Omental fat pad (tissue), 4 donors: ENCODE data around the gene BAIAP2. TPM values are rescaled to one million over a fixed set of nuclear protein-coding genes. Genes with fewer than 3 reads are reported as not detected.

Source experiments
- ATAC-seq: fragments of 150-250 bp; one replicate; pipeline ENCODE4 v1.9.1; 2016; ENCODE audit warnings: mild to moderate bottlenecking, moderate library complexity; ENCODE audit not compliant: low FRiP score
- DNase-seq: peaks from one replicate; pipeline ENCODE4 v3.0.0-alpha.2; 2019; ENCODE audit warnings: low spot score
- CTCF ChIP-seq, 3 donors: fragments of 450-650 bp; IDR thresholded peaks; one replicate each; pipeline ENCODE4 v1.5.1; 2016 to 2017; ENCODE audit warnings: antibody characterized with exemption in 3 of 3, mild to moderate bottlenecking in 3 of 3, moderate library complexity in 2 of 3
- total RNA-seq, 4 donors: library from RNA; depleted of rRNA; stranded (reverse); fragments of >200 nt; gene quantifications; one replicate each; pipeline ENCODE4 v1.1.0, GENCODE V29; 2016

The BAIAP2 gene
- total RNA-seq, 4 donors from 2014 or later, result 15.9 to 50.2 (median 36.4) TPM

GRCh38 chr17:81154961-81155360, 120.0 kb downstream of the BAIAP2 start:
- ATAC-seq (no peak), DNase-seq (no peak)
- no peak for TF ChIP-seq CTCF (IDR thresholded peaks at IDR 0.05)

DNA sequence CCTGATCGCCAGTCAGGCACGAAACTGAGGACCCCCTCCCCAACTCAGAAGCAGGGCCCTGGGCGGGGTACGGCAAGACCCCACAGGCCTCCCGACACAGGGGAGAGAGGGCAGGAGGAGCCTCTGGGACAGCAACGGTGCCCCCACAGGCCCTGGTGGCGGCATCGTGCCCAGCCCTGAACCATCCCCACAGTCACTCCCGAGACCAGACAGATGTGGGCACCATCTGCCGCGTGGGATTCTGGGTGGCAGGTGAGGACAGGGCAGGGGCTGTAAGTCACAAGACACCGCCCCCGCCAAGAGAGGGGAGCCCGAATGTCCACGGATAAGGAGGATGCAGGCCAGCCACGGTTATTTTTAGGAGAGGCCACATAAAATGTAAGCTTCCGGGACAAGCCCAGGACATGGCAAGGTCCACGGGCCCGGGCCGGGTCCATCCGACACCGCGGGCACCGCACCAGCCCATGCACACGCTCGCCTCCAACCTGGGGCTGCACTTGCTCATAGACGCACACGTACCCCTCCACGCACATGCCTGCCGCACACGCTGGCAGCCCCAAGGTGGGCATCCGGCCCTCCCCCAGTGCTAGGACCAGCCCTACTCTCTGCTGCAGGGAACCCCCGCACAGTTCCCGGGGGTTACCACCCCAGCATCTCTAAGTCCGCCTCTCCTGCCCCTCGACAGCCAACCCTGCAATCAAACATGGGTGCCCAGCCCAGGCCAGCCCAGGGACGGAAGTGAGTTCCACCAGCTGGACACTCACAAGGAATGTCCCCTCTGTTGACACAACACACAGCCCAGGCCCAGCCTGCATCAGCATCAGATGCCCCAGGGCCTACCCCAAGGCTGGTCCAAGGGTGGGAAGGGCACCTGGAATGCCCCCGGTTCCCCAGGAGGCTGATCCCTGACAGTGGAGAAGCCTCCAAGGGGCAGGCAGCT, 122.2 kb downstream of the BAIAP2 start:
- DNase-seq (no peak), ATAC-seq (no peak)
- no peak for TF ChIP-seq CTCF (IDR thresholded peaks at IDR 0.05)

- no peak for TF ChIP-seq CTCF (IDR thresholded peaks at IDR 0.05)
- ATAC-seq (no peak), DNase-seq (no peak)
These were observed 123.1 kb downstream of the BAIAP2 start for GRCh38 chr17:81157848-81158687.

- DNase-seq, result no peak
- no peak for TF ChIP-seq CTCF (IDR thresholded peaks at IDR 0.05)
- no peak for ATAC-seq
These were observed 124.0 kb downstream of the BAIAP2 start for GRCh38 chr17:81158688-81159590.

DNA sequence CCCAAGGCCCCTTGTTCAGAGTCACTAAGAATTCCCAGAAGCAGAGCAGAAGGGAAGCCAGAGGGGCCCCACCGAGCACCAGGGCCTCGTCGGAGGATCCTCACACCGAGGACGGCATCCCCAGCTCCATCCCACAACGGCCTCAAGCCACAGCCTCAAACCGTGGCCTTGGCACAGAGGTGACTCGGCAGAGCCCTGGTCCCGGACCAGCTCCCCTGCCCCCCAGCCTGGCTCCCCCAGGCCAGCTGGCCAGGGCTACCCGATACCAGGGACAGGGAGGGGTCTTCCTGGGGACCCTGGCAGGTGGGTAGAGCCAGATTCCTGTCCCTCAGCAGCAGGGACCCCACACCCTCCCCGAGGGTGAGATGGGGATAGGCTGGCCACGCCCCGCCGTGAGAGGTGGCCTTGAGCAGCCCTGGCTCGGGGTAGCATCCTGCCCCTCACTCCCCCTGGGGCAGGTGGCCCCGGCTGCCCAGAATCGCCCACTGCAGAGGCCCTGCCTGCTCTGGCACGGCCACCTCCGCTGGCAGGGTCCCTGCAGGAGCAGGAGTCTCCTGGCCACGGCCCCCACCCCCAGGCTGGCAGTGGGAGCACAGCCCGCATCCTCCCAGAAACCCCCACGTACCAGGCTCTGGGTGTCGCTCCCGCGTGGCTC, 124.8 kb downstream of the BAIAP2 start:
- ATAC-seq, result no peak
- no peak for DNase-seq
- no peak for TF ChIP-seq CTCF (IDR thresholded peaks at IDR 0.05)

DNA sequence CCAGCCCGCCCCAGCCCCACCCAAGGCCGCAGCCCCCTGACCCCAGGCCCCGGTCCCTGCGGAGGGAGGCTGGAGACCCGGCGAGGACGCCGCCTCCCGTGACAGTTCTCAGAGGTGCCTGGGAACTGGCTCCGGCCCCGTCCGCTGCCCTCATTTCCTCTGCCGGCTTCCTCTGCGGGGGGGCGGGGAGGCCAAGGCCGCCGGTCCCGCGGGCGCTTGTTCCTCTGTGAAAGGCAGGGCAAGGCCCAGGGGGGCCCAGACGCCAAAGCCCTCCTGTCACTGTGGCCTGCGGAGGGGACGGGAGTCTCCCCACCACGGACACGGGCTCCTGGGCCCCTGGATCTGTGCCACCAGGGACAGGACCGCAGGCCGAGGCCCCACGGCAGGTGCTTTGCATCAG, 125.4 kb downstream of the BAIAP2 start:
- ATAC-seq (no peak), DNase-seq (no peak)
- no peak for TF ChIP-seq CTCF (IDR thresholded peaks at IDR 0.05)
